GM12878 (cell line): Measurements from ENCODE around the gene MED4.

Experiments
- ATF3 ChIP-seq: IDR thresholded peaks from 2 replicates; pipeline ENCODE4 v1.6.1; 2011; ENCODE audit warnings: low read depth, mild to moderate bottlenecking, low read length, moderate library complexity, borderline replicate concordance; ENCODE audit errors: extremely low read depth
- CHD2 ChIP-seq: IDR thresholded peaks from 2 replicates; pipeline ENCODE4 v1.6.1; 2011; ENCODE audit warnings: low read depth, low read length, improper control_type of control experiment, borderline replicate concordance
- ETV6 ChIP-seq, 2 experiments: fragments of 450-650 bp in 1 of 2; IDR thresholded peaks in 1 of 2; conservative IDR thresholded peaks in 1 of 2; 2 replicates each; pipeline ENCODE4 v1.6.1; 2014; ENCODE audit warnings: antibody characterized with exemption in 1 of 2, borderline replicate concordance in 1 of 2, low read depth in 1 of 2, mild to moderate bottlenecking in 1 of 2, moderate library complexity in 1 of 2
- GABPA ChIP-seq: IDR thresholded peaks from 2 replicates; pipeline ENCODE4 v1.6.1; 2014; ENCODE audit warnings: antibody characterized with exemption, low read depth, mild to moderate bottlenecking, inconsistent platforms
- IRF3 ChIP-seq: fragments of 450-650 bp; IDR thresholded peaks from 2 replicates; pipeline ENCODE4 v1.6.1; 2014; ENCODE audit warnings: mild to moderate bottlenecking
- JUND ChIP-seq: IDR thresholded peaks from 2 replicates; pipeline ENCODE4 v1.6.1; 2012; ENCODE audit warnings: low read depth, mild to moderate bottlenecking, low read length, improper control_type of control experiment, moderate library complexity
- NFIC ChIP-seq: IDR thresholded peaks from 2 replicates; pipeline ENCODE4 v1.6.1; 2012; ENCODE audit warnings: low read depth, mild to moderate bottlenecking, inconsistent platforms, low read length, moderate library complexity
- PAX8 ChIP-seq: fragments of 450-650 bp; IDR thresholded peaks from 2 replicates; pipeline ENCODE4 v1.6.1; 2017; ENCODE audit warnings: mild to moderate bottlenecking, moderate library complexity
- POLR2A ChIP-seq: IDR thresholded peaks from 2 replicates; pipeline ENCODE4 v1.6.1; 2011; ENCODE audit warnings: low read depth, mild to moderate bottlenecking, low read length
- POLR2AphosphoS5 ChIP-seq: IDR thresholded peaks from 2 replicates; pipeline ENCODE4 v1.6.1; 2011; ENCODE audit warnings: mild to moderate bottlenecking, low read length, inconsistent platforms
- TF ChIP-seq, protein P1 (sequence below), 3 experiments: IDR thresholded peaks in 2 of 3; conservative IDR thresholded peaks in 1 of 3; 2 replicates each; pipeline ENCODE4 v1.5.1; 2011; ENCODE audit warnings: low read depth in 3 of 3, low read length in 3 of 3, mild to moderate bottlenecking in 3 of 3, control low read depth in 2 of 3, moderate library complexity in 2 of 3, inconsistent platforms in 1 of 3, mixed read lengths in 1 of 3; ENCODE audit not compliant: control insufficient read depth in 2 of 3, insufficient read depth in 1 of 3; ENCODE audit errors: extremely low read depth in 1 of 3

GRCh38 chr13:48078251-48078656 is 16.6 kb downstream of the MED4 start:
- no peak for TF ChIP-seq ATF3
- TF ChIP-seq NFIC = no peak
- peak in 1 of 2 experiments; percentile 54; a peak in 1 of 4 replicates for TF ChIP-seq ETV6 (conservative IDR thresholded peaks at IDR 0.05 in 1 of 2, IDR thresholded peaks at IDR 0.05 in 1 of 2; ENCODE audit: borderline replicate concordance in 1 of 2, low read depth in 1 of 2)
- TF ChIP-seq, protein P1, sequence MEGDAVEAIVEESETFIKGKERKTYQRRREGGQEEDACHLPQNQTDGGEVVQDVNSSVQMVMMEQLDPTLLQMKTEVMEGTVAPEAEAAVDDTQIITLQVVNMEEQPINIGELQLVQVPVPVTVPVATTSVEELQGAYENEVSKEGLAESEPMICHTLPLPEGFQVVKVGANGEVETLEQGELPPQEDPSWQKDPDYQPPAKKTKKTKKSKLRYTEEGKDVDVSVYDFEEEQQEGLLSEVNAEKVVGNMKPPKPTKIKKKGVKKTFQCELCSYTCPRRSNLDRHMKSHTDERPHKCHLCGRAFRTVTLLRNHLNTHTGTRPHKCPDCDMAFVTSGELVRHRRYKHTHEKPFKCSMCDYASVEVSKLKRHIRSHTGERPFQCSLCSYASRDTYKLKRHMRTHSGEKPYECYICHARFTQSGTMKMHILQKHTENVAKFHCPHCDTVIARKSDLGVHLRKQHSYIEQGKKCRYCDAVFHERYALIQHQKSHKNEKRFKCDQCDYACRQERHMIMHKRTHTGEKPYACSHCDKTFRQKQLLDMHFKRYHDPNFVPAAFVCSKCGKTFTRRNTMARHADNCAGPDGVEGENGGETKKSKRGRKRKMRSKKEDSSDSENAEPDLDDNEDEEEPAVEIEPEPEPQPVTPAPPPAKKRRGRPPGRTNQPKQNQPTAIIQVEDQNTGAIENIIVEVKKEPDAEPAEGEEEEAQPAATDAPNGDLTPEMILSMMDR (IDR thresholded peaks at IDR 0.05 in 2 of 3, conservative IDR thresholded peaks at IDR 0.05 in 1 of 3; ENCODE audit: control insufficient read depth in 2 of 3, extremely low read depth in 1 of 3, insufficient read depth in 1 of 3, low read depth in 3 of 3, low read length in 3 of 3) = peak; percentile 48 to 59 (median 57); a peak in 5 of 6 replicates
- no peak for TF ChIP-seq POLR2A
- TF ChIP-seq GABPA = no peak
- no peak for TF ChIP-seq JUND
- TF ChIP-seq CHD2 = no peak
- TF ChIP-seq POLR2AphosphoS5 = no peak
- no peak for TF ChIP-seq IRF3
- no peak for TF ChIP-seq PAX8
